ENCODE results near the gene WWOX. TPM values are rescaled to one million over a fixed set of nuclear protein-coding genes. Genes with fewer than 3 reads are reported as not detected.

WWOX gene
- total RNA-seq, 1 experiment from 2014 or later = 28.3 TPM

GRCh38 chr16:79005096-79005495 is 905.6 kb downstream of the WWOX start:
- POLR2A ChIA-PET (ENCODE audit: unreplicated experiment) = no interaction called here

GRCh38 chr16:79006206-79006605 is 906.8 kb downstream of the WWOX start:
- BruUV-seq (replicated peaks) = no TSS peak
- no peak for DNase-seq
- H3K27me3 ChIP-seq (ENCODE audit: low read length) = no peaks in the 10 kb centered on the region
- ATAC-seq = no peak
- H3K9me3 ChIP-seq (ENCODE audit: low read length) = no peaks in the 10 kb centered on the region
- no peak for TF ChIP-seq EZH2phosphoT487 (IDR thresholded peaks at IDR 0.05; ENCODE audit: borderline replicate concordance, low read length)
- TF ChIP-seq EZH2 (IDR thresholded peaks at IDR 0.05; ENCODE audit: low read length, unreplicated experiment) = no peak
- TF ChIP-seq CTCF (conservative IDR thresholded peaks at IDR 0.05; ENCODE audit: low read depth, low read length) = no peak
- no peak overlapping the region for H3K27ac ChIP-seq (ENCODE audit: low read length)
- H3F3A ChIP-seq (ENCODE audit: low read length, unreplicated experiment) = no peaks in the 10 kb centered on the region
- CTCF ChIA-PET = no interaction called here
- no peak overlapping the region for H2AFZ ChIP-seq (ENCODE audit: low read length)
- H3K4me2 ChIP-seq (ENCODE audit: low read length) = no peak overlapping the region
- no peak overlapping the region for H3K4me3 ChIP-seq (ENCODE audit: low read length)
- POLR2A ChIA-PET (ENCODE audit: unreplicated experiment) = no interaction called here
- H3K9ac ChIP-seq (ENCODE audit: low read length) = no peak overlapping the region
- H3K36me3 ChIP-seq (ENCODE audit: low read depth, low read length) = no peaks in the 10 kb centered on the region
- H4K20me1 ChIP-seq (ENCODE audit: low read length) = no peaks in the 10 kb centered on the region
- intact Hi-C loops (cut with micrococcal nuclease) = no loop called here
- no peaks in the 10 kb centered on the region for H3K79me2 ChIP-seq (ENCODE audit: low read length)
- H3K4me1 ChIP-seq (ENCODE audit: insufficient read depth, low read length) = no peaks in the 10 kb centered on the region
- H3K9me2 ChIP-seq (replicated peaks; ENCODE audit: low read length) = no peaks in the 10 kb centered on the region

More at GRCh38 chr16:79005096-79005495, 905.6 kb downstream of the WWOX start:
- no peak overlapping the region for H3K9ac ChIP-seq (ENCODE audit: low read length)
- DNase-seq (no peak), ATAC-seq (no peak)
- H3K9me3 ChIP-seq (ENCODE audit: low read length) = no peaks in the 10 kb centered on the region
- H3K79me2 ChIP-seq (ENCODE audit: low read length) = no peaks in the 10 kb centered on the region
- no peaks in the 10 kb centered on the region for H3K36me3 ChIP-seq (ENCODE audit: low read depth, low read length)
- H3K4me2 ChIP-seq (ENCODE audit: low read length) = no peak overlapping the region
- intact Hi-C loops (cut with micrococcal nuclease) = no loop called here
- H3K27ac ChIP-seq (ENCODE audit: low read length) = no peak overlapping the region
- no peaks in the 10 kb centered on the region for H3K27me3 ChIP-seq (ENCODE audit: low read length)
- no peaks in the 10 kb centered on the region for H4K20me1 ChIP-seq (ENCODE audit: low read length)
- no peak overlapping the region for H3K4me3 ChIP-seq (ENCODE audit: low read length)
- TF ChIP-seq CTCF (conservative IDR thresholded peaks at IDR 0.05; ENCODE audit: low read depth, low read length) (no peak), EZH2 (IDR thresholded peaks at IDR 0.05; ENCODE audit: low read length, unreplicated experiment) (no peak), EZH2phosphoT487 (IDR thresholded peaks at IDR 0.05; ENCODE audit: borderline replicate concordance, low read length) (no peak)
- H3F3A ChIP-seq (ENCODE audit: low read length, unreplicated experiment) = no peaks in the 10 kb centered on the region
- H3K4me1 ChIP-seq (ENCODE audit: insufficient read depth, low read length) = no peaks in the 10 kb centered on the region
- H2AFZ ChIP-seq (ENCODE audit: low read length) = no peak overlapping the region
- CTCF ChIA-PET = no interaction called here
- H3K9me2 ChIP-seq (replicated peaks; ENCODE audit: low read length) = no peaks in the 10 kb centered on the region
- BruUV-seq (replicated peaks) = no TSS peak

DNA sequence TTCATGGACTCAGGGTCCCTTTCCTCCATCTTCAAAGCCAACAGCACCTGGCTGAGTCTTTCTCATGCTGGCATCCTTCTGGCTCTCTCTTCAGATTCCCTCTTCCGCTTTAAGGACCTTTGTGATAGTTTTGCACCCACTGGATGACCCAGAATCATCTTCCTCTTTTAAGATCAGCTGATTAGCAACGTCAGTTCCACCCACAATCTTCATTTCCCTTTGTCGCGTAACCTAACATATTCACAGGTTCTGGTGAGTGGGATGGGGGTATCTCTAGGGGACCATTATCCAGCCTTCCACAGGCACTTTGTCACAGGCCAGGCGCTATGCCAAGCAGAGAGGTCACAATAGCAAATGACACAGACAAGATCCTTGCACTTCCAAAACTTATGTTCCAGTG is 907.3 kb downstream of the WWOX start:
- ATAC-seq (no peak), DNase-seq (no peak)
- H3K79me2 ChIP-seq (ENCODE audit: low read length) = no peaks in the 10 kb centered on the region
- no TSS peak for BruUV-seq (replicated peaks)
- no peak overlapping the region for H2AFZ ChIP-seq (ENCODE audit: low read length)
- no peaks in the 10 kb centered on the region for H4K20me1 ChIP-seq (ENCODE audit: low read length)
- no peaks in the 10 kb centered on the region for H3K9me3 ChIP-seq (ENCODE audit: low read length)
- no peak for TF ChIP-seq CTCF (conservative IDR thresholded peaks at IDR 0.05; ENCODE audit: low read depth, low read length)
- TF ChIP-seq EZH2 (IDR thresholded peaks at IDR 0.05; ENCODE audit: low read length, unreplicated experiment) = no peak
- TF ChIP-seq EZH2phosphoT487 (IDR thresholded peaks at IDR 0.05; ENCODE audit: borderline replicate concordance, low read length) = no peak
- no peak overlapping the region for H3K9ac ChIP-seq (ENCODE audit: low read length)
- CTCF ChIA-PET = no interaction called here
- no peak overlapping the region for H3K27ac ChIP-seq (ENCODE audit: low read length)
- intact Hi-C loops (cut with micrococcal nuclease) = no loop called here
- H3K36me3 ChIP-seq (ENCODE audit: low read depth, low read length) = no peaks in the 10 kb centered on the region
- H3K4me2 ChIP-seq (ENCODE audit: low read length) = no peak overlapping the region
- H3F3A ChIP-seq (ENCODE audit: low read length, unreplicated experiment) = no peaks in the 10 kb centered on the region
- H3K27me3 ChIP-seq (ENCODE audit: low read length) = no peaks in the 10 kb centered on the region
- H3K4me1 ChIP-seq (ENCODE audit: insufficient read depth, low read length) = no peaks in the 10 kb centered on the region
- H3K4me3 ChIP-seq (ENCODE audit: low read length) = no peak overlapping the region
- POLR2A ChIA-PET (ENCODE audit: unreplicated experiment) = no interaction called here
- no peaks in the 10 kb centered on the region for H3K9me2 ChIP-seq (replicated peaks; ENCODE audit: low read length)
